Prostate gland (tissue), 2 donors: ENCODE results near the gene KCNJ12. TPM values are rescaled to one million over a fixed set of nuclear protein-coding genes. Genes with fewer than 3 reads are reported as not detected.
"Not testable (repeated sequence)": the region's sequence is repeated elsewhere in the genome, so short reads cannot be mapped to it uniquely, and the experiment has no call there.

Source experiments
- DNase-seq: peaks from one replicate; pipeline ENCODE4 v3.0.0-alpha.2; 2019; ENCODE audit warnings: low spot score
- H3K27ac ChIP-seq, 2 donors: fragments of 200-600 bp; sonication (generic); 2 replicates each; pipeline ENCODE4 v1.5.1; 2017 to 2019
- H3K27me3 ChIP-seq: fragments of 200-600 bp; sonication (generic); replicated peaks from 2 replicates; pipeline ENCODE4 v1.5.1; 2019; ENCODE audit not compliant: insufficient read depth
- H3K36me3 ChIP-seq, 2 donors: fragments of 200-600 bp; sonication (generic); 1 replicate in 1 of 2; 2 replicates in 1 of 2; pipeline versions ENCODE4 v1.5.1 to v1.8.1; 2017 to 2019
- H3K4me1 ChIP-seq: fragments of 200-600 bp; sonication (generic); replicated peaks from 2 replicates; pipeline ENCODE4 v1.5.1; 2019
- H3K4me3 ChIP-seq, 2 donors: fragments of 200-600 bp; sonication (generic); 2 replicates each; pipeline ENCODE4 v1.5.1; 2017 to 2019
- H3K9me3 ChIP-seq: fragments of 200-600 bp; sonication (generic); 2 replicates; pipeline ENCODE4 v1.5.1; 2017
- POLR2A ChIP-seq: fragments of 450-650 bp; IDR thresholded peaks from one replicate; pipeline ENCODE4 v1.6.1; 2016; ENCODE audit warnings: antibody characterized with exemption, mild to moderate bottlenecking
- POLR2AphosphoS5 ChIP-seq: sonication (generic); formaldehyde crosslinking; IDR thresholded peaks from one replicate; pipeline ENCODE4 v1.6.1; 2017; ENCODE audit warnings: antibody characterized with exemption
- WGBS: methylation state at CpG from one replicate; pipeline ENCODE4 v1.1.5; 2018; 5-methylcytosine and 5-hydroxymethylcytosine counted together
- intact Hi-C: fragments of 100-400 bp; cut with DNase I; formaldehyde crosslinking; loops from one replicate; pipeline ENCODE4 v1.14.2; 2022
- total RNA-seq, 2 donors: library from RNA; depleted of rRNA; stranded (reverse); fragments of >200 nt; gene quantifications; one replicate each; pipeline ENCODE4 v1.1.0, GENCODE V29; 2016
- TF ChIP-seq, protein P1 (sequence below), 4 experiments: fragments of 200-600 bp in 2 of 4; fragments of 450-650 bp in 2 of 4; sonication (generic) in 2 of 4; IDR thresholded peaks; 1 replicate in 3 of 4; 2 replicates in 1 of 4; pipeline ENCODE4 v1.5.1; 2016 to 2019; ENCODE audit warnings: antibody characterized with exemption in 4 of 4, mild to moderate bottlenecking in 2 of 4, moderate library complexity in 2 of 4

Gene KCNJ12
- total RNA-seq, 2 donors from 2014 or later = 0.32 to 3.8 TPM

DNA sequence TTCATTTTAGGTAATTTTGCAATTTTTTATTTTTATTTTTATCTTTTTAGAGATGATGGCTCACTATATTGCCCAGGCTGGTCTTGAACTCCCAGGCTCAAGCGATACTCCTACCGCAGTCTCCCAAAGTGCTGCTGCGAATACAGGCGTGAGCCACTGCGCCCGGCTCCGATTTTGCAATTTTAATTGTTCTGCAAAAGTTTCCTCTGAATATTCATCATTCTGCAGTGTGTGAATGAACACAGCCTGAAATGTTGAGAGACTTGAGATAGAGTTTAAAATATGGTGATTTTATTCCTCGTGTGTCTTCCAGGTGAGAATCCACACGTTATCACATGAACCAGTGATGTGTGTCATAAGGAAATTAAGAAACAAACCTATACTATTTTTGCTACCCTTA is 75.8 kb downstream of the KCNJ12 start:
- WGBS = 70% methylated on average over 9 of the region's 9 CpGs

GRCh38 chr17:21452377-21453143 is 76.4 kb downstream of the KCNJ12 start:
- H3K36me3 ChIP-seq = no peaks in the 10 kb centered on the region
- 5% methylated on average over 49 of the region's 49 CpGs for WGBS
- intact Hi-C loops = no loop called here
- no peaks in the 10 kb centered on the region for H3K4me1 ChIP-seq
- H3K9me3 ChIP-seq = no peaks in the 10 kb centered on the region
- peak overlapping the region in 1 of 2 donors; percentile 0 for H3K4me3 ChIP-seq
- no peaks in the 10 kb centered on the region for H3K27me3 ChIP-seq
- peak; percentile 13 for DNase-seq
- no peak overlapping the region for H3K27ac ChIP-seq
- no peak for TF ChIP-seq POLR2A
- peak; percentile 48 for TF ChIP-seq POLR2AphosphoS5
- TF ChIP-seq, protein P1, sequence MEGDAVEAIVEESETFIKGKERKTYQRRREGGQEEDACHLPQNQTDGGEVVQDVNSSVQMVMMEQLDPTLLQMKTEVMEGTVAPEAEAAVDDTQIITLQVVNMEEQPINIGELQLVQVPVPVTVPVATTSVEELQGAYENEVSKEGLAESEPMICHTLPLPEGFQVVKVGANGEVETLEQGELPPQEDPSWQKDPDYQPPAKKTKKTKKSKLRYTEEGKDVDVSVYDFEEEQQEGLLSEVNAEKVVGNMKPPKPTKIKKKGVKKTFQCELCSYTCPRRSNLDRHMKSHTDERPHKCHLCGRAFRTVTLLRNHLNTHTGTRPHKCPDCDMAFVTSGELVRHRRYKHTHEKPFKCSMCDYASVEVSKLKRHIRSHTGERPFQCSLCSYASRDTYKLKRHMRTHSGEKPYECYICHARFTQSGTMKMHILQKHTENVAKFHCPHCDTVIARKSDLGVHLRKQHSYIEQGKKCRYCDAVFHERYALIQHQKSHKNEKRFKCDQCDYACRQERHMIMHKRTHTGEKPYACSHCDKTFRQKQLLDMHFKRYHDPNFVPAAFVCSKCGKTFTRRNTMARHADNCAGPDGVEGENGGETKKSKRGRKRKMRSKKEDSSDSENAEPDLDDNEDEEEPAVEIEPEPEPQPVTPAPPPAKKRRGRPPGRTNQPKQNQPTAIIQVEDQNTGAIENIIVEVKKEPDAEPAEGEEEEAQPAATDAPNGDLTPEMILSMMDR (IDR thresholded peaks at IDR 0.05) = peak in 3 of 4 experiments; percentile 37 to 59 (median 42)

More for the DNA sequence above, 75.8 kb downstream of the KCNJ12 start:
- intact Hi-C loops = no loop called here
- no peak overlapping the region for H3K4me3 ChIP-seq
- H3K27me3 ChIP-seq = no peaks in the 10 kb centered on the region
- H3K36me3 ChIP-seq = no peaks in the 10 kb centered on the region
- H3K27ac ChIP-seq = no peak overlapping the region
- TF ChIP-seq POLR2A (no peak), POLR2AphosphoS5 (no peak)
- TF ChIP-seq, protein P1 (IDR thresholded peaks at IDR 0.05) = no peak
- H3K4me1 ChIP-seq = no peaks in the 10 kb centered on the region
- DNase-seq = no peak
- no peaks in the 10 kb centered on the region for H3K9me3 ChIP-seq

DNA sequence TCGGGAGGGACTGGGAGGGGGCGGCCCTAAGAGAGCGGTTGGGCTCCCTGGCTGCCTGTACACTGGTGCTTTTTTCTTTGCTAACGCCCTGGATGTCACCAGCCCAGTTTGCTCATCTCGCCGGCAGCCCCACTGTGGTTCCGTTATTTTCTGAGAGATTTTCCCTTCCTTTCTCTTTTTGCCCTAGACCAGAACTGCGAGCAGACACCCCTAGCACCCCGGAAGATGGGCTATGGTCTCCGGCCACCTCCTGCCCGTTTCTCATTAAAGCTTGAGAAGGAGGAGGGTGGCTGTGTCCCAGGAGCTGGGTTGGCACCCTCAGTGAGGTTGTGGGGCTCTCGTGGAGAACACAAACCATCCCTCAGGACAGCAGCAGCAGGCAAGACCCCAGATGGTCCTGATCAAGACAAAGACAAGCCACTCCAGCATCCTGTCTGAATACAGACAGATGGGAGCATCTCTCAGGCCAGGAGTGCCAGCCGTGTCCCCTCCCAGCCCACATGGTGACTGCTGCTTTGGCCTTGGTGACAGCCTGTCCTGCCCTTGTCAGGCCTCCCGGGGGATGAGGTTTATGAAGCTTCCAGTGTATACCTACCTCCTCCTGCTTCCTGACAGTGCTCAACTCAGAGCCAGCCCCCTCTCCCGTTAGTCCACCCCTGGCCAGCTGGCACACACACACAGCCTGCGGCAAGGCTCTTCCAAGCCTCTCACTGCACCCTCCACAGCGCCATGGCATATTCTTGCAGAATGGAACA is 77.2 kb downstream of the KCNJ12 start:
- intact Hi-C loops = no loop called here
- no peak overlapping the region for H3K4me3 ChIP-seq
- H3K27ac ChIP-seq = no peak overlapping the region
- no peaks in the 10 kb centered on the region for H3K36me3 ChIP-seq
- no peak for DNase-seq
- TF ChIP-seq, protein P1 (IDR thresholded peaks at IDR 0.05) = no peak
- no peak for TF ChIP-seq POLR2A
- TF ChIP-seq POLR2AphosphoS5 = no peak
- no peaks in the 10 kb centered on the region for H3K4me1 ChIP-seq
- no peaks in the 10 kb centered on the region for H3K9me3 ChIP-seq
- no peaks in the 10 kb centered on the region for H3K27me3 ChIP-seq
- 53% methylated on average over 17 of the region's 17 CpGs for WGBS

DNA sequence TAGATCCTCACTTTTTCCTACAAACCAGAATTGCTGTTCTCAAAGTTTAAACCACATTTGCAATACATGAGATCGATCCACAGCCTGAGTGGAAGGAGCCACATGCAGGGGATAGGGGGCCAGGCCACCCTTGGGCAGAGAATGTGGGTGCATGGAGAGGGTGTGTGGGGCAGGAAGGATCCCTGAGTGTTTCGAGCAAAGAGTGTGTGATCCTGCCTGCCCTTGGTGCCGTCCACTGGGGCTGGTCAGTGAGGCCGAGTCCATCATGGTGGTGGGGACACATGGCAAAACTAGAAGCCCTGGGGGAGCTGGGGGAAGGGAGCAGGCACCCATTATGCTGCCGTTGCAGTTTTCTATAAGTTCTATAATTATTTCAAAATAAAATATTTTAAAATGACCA is 77.8 kb downstream of the KCNJ12 start:
- H3K36me3 ChIP-seq, DNase-seq, intact Hi-C loops, H3K9me3 ChIP-seq, H3K27me3 ChIP-seq, H3K4me1 ChIP-seq, H3K27ac ChIP-seq, H3K4me3 ChIP-seq: not testable (repeated sequence)
- WGBS = 89% methylated on average over 5 of the region's 5 CpGs

DNA sequence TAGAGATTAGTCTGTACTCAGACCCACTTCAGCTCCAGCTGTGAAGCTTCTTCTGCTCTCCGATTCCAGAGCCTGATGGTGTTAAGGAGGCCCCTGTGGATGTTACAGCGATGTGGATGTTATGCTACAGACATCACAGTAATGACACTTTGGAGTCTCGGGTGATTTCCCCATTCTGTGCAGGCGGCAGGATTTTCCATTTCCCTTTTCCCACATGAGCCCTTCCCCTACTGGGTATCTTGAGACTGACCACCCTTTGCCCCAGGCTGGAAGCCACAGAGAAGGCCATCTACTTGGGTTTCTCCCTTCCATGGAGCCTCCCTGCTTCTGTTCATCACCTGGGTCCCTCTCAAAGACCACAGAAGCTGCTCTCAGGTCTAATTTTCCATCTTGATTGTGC is 78.3 kb downstream of the KCNJ12 start:
- DNase-seq = no peak
- H3K9me3 ChIP-seq = no peaks in the 10 kb centered on the region
- no peaks in the 10 kb centered on the region for H3K4me1 ChIP-seq
- H3K27ac ChIP-seq = no peak overlapping the region
- TF ChIP-seq POLR2AphosphoS5 = no peak
- TF ChIP-seq, protein P1 (IDR thresholded peaks at IDR 0.05) = no peak
- no peak for TF ChIP-seq POLR2A
- H3K36me3 ChIP-seq = no peaks in the 10 kb centered on the region
- H3K27me3 ChIP-seq = no peaks in the 10 kb centered on the region
- 85% methylated on average over 4 of the region's 4 CpGs for WGBS
- intact Hi-C loops = no loop called here
- H3K4me3 ChIP-seq = no peak overlapping the region
